ENCODE results near the gene GNAZ.

DNA sequence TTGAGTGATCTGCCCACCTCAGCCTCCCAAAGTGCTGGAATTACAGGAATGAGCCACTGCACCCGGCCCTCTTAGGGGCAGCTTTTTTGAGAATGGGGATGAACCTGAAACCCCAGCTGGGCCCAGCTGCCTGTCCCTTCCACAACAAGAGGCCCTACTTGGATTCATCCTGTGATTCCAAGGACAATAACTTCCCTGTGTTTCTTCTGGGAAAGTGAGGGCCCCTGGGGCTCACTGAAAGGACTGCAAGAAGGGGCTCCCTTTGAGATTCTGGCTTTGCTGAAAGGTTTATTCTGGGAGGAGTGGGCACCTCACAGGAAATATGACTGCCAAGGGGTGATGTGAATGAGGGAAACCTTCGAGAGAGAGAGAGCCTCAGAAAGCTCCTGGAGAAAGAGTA is 12.3 kb upstream of the GNAZ start:
- TF ChIP-seq, protein P1, sequence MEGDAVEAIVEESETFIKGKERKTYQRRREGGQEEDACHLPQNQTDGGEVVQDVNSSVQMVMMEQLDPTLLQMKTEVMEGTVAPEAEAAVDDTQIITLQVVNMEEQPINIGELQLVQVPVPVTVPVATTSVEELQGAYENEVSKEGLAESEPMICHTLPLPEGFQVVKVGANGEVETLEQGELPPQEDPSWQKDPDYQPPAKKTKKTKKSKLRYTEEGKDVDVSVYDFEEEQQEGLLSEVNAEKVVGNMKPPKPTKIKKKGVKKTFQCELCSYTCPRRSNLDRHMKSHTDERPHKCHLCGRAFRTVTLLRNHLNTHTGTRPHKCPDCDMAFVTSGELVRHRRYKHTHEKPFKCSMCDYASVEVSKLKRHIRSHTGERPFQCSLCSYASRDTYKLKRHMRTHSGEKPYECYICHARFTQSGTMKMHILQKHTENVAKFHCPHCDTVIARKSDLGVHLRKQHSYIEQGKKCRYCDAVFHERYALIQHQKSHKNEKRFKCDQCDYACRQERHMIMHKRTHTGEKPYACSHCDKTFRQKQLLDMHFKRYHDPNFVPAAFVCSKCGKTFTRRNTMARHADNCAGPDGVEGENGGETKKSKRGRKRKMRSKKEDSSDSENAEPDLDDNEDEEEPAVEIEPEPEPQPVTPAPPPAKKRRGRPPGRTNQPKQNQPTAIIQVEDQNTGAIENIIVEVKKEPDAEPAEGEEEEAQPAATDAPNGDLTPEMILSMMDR (IDR thresholded peaks at IDR 0.05) = no peak
- no peak for TF ChIP-seq EZH2 (IDR thresholded peaks at IDR 0.05; ENCODE audit: borderline replicate concordance, insufficient read depth, low read depth, low read length, poor library complexity, severe bottlenecking)

All from B cell (primary cell).